Activated naive CD4-positive, alpha-beta T cell treated with anti-CD3 and anti-CD28 coated beads, Interleukin-2, amount 50 U/mL, for 24 hours (primary cell): ENCODE results near the gene GPATCH11.

Experiments used
- H3K27ac Mint-ChIP-seq: one replicate; pipeline ENCODE4 v1.8.0; 2021; ENCODE audit warnings: mild to moderate bottlenecking, mixed read lengths
- H3K27me3 Mint-ChIP-seq: one replicate; pipeline ENCODE4 v1.8.0; 2021; ENCODE audit warnings: mixed read lengths
- H3K36me3 Mint-ChIP-seq: one replicate; pipeline ENCODE4 v1.8.0; 2021; ENCODE audit warnings: mixed read lengths
- H3K4me1 Mint-ChIP-seq: one replicate; pipeline ENCODE4 v1.8.0; 2021; ENCODE audit warnings: mixed read lengths
- H3K4me3 Mint-ChIP-seq: one replicate; pipeline ENCODE4 v1.8.0; 2021; ENCODE audit warnings: mild to moderate bottlenecking, mixed read lengths
- H3K9me3 Mint-ChIP-seq: one replicate; pipeline ENCODE4 v1.8.0; 2021; ENCODE audit warnings: mixed read lengths

Gene GPATCH11

DNA sequence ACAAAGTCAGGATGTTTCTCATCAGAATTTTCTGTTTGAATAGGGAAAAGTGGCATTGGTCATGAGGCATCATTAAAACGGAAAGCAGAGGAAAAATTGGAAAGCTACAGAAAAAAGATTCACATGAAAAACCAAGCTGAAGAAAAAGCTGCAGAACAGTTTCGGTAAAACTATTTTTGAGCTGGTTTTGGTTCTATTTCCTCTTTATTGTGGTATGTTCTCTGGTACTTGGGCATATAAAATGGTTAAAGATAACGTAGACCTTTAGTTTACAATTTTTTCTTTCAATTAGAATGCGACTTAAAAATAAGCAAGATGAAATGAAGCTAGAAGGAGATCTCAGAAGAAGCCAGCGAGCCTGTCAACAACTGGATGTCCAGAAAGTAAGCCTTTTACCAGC, 7.6 kb downstream of the GPATCH11 start:
- peaks cover 13% of the 10 kb centered on the region for H3K36me3 Mint-ChIP-seq
- no peaks in the 10 kb centered on the region for H3K27me3 Mint-ChIP-seq
- H3K4me1 Mint-ChIP-seq: peaks cover 4% of the 10 kb centered on the region
- H3K27ac Mint-ChIP-seq: no peak overlapping the region
- no peaks in the 10 kb centered on the region for H3K9me3 Mint-ChIP-seq
- H3K4me3 Mint-ChIP-seq: no peak overlapping the region

DNA sequence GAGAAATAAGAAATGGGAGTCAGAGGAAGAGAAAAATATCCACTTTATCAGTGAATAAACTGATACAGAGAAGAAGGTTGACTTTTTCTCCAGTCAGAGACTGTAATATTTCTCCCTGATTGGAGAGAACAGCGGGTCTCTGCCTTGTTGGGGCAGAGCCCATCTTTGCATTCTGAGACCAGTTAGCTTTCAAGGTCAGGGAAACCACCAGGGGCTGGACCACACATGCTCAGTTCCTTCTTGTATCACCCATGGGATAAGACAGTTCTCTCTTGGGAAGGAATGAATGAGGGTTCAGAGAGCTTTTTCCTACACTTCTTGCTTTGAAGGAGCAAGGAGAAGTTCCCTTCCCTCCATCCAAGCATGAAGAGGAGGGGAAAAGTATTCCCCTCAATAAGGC, 12.2 kb downstream of the GPATCH11 start:
- Mint-ChIP-seq H3K27ac (no peak overlapping the region), H3K4me3 (no peak overlapping the region), H3K27me3 (no peaks in the 10 kb centered on the region), H3K36me3 (peaks cover 9% of the 10 kb centered on the region), H3K9me3 (no peaks in the 10 kb centered on the region), H3K4me1 (no peaks in the 10 kb centered on the region)

- Mint-ChIP-seq H3K4me3 (no peak overlapping the region), H3K27me3 (no peaks in the 10 kb centered on the region), H3K36me3 (peaks cover 7% of the 10 kb centered on the region), H3K4me1 (no peaks in the 10 kb centered on the region), H3K27ac (no peak overlapping the region), H3K9me3 (no peaks in the 10 kb centered on the region)
Measured at GRCh38 chr2:37098416-37099118, 14.2 kb downstream of the GPATCH11 start.

DNA sequence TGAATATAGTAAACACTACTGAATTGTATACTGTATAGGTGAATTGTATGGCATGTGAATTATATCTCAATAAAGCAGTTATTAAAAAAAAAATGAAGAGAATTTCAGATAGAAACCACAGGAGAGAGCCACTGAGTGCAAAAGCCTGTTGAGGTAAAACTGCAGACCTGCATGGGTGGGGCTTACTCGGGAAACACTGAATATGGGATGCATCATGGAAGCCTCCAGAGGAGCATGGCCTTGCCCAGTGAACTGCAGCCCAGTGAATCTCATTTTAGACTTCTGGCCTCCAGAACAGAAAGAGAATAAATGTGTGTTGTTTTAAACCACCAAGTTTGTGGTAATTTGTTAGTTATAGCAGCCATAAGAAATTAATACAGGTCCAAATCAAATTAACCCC, 15.7 kb downstream of the GPATCH11 start:
- Mint-ChIP-seq H3K4me1 (no peaks in the 10 kb centered on the region), H3K27ac (peak overlapping the region; percentile 42), H3K36me3 (peaks cover 9% of the 10 kb centered on the region), H3K9me3 (no peaks in the 10 kb centered on the region), H3K4me3 (no peak overlapping the region), H3K27me3 (no peaks in the 10 kb centered on the region)

DNA sequence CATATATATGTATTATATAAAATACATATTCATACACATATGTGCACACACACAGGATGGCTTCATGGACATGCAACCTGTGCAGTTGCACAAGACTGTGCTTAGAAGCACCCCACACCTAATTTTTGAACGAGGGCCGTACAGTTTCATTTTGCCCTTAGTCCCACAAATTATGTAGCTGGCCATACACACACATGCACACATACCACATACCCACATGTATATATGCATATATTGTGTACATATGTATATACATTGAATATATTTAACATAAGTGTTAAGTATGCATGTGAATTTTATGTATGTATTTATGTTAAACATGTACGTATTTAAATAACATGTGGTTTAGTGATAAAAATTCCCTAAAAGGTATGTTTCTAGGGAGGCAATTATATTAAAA, 18.3 kb downstream of the GPATCH11 start:
- H3K4me1 Mint-ChIP-seq: no peaks in the 10 kb centered on the region
- H3K36me3 Mint-ChIP-seq: peaks cover 11% of the 10 kb centered on the region
- H3K27ac Mint-ChIP-seq: no peak overlapping the region

GRCh38 chr2:37104178-37104577, 19.9 kb downstream of the GPATCH11 start:
- H3K36me3 Mint-ChIP-seq: peaks cover 16% of the 10 kb centered on the region
- no peak overlapping the region for H3K4me3 Mint-ChIP-seq
- no peaks in the 10 kb centered on the region for H3K9me3 Mint-ChIP-seq
- H3K27me3 Mint-ChIP-seq: no peaks in the 10 kb centered on the region
- no peaks in the 10 kb centered on the region for H3K4me1 Mint-ChIP-seq
- peak overlapping the region; percentile 70 for H3K27ac Mint-ChIP-seq

More for the DNA sequence above, 18.3 kb downstream of the GPATCH11 start:
- Mint-ChIP-seq H3K9me3 (no peaks in the 10 kb centered on the region), H3K4me3 (no peak overlapping the region), H3K27me3 (no peaks in the 10 kb centered on the region)

GRCh38 chr2:37105150-37105549, 20.8 kb downstream of the GPATCH11 start:
- peaks cover 15% of the 10 kb centered on the region for H3K36me3 Mint-ChIP-seq

DNA sequence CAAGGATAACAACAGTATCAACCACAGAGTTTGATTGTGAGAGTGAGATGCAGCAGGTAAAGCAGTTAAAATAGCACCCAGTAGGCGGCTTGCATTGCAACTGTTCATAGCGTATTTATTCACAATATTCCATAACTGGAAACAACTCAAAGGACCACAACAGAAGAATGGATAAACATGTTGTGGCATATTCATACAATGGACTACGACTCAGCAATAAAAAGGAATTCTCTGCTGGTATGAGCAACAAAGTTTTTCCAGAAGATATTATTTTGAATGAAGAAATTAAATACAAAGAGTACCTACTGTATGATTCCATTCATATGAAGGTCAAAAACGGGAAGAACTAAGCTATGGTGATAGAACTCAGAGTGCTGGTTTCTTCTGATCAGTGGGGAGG, 25.2 kb downstream of the GPATCH11 start:
- Mint-ChIP-seq H3K27me3 (no peaks in the 10 kb centered on the region), H3K4me1 (no peaks in the 10 kb centered on the region), H3K27ac (no peak overlapping the region), H3K36me3 (peaks cover 12% of the 10 kb centered on the region), H3K9me3 (no peaks in the 10 kb centered on the region), H3K4me3 (no peak overlapping the region)

More at GRCh38 chr2:37105150-37105549, 20.8 kb downstream of the GPATCH11 start:
- Mint-ChIP-seq H3K4me3 (no peak overlapping the region), H3K4me1 (no peaks in the 10 kb centered on the region), H3K9me3 (no peaks in the 10 kb centered on the region), H3K27me3 (no peaks in the 10 kb centered on the region), H3K27ac (no peak overlapping the region)

- peaks cover 11% of the 10 kb centered on the region for H3K36me3 Mint-ChIP-seq
- no peaks in the 10 kb centered on the region for H3K4me1 Mint-ChIP-seq
- no peak overlapping the region for H3K27ac Mint-ChIP-seq
- H3K9me3 Mint-ChIP-seq: no peaks in the 10 kb centered on the region
- no peak overlapping the region for H3K4me3 Mint-ChIP-seq
- H3K27me3 Mint-ChIP-seq: no peaks in the 10 kb centered on the region
Measured at GRCh38 chr2:37110306-37111212, 26.2 kb downstream of the GPATCH11 start.

GRCh38 chr2:37111958-37112357, 27.6 kb downstream of the GPATCH11 start:
- Mint-ChIP-seq H3K36me3 (peaks cover 8% of the 10 kb centered on the region), H3K27ac (no peak overlapping the region), H3K4me1 (no peaks in the 10 kb centered on the region), H3K9me3 (no peaks in the 10 kb centered on the region), H3K4me3 (no peak overlapping the region), H3K27me3 (no peaks in the 10 kb centered on the region)

DNA sequence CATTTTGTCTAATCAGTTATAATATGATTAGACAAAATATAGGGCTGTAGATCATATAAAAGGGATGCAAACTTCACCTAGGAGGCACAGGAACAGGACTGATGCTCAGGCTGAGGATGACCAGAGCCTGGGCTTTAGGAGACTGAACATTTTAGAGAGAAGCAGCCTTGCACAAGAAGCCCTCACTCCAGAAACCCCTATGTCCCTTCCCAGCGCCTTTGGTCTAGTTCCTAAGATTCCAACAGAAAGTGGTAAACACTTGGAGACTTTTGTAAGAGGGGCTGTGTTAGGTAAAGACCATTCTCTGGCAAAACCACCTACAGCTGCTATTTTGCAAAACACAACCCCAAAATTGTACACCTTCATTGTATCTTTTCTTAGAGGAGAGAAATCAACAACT, 33.2 kb downstream of the GPATCH11 start:
- Mint-ChIP-seq H3K36me3 (peaks cover 11% of the 10 kb centered on the region), H3K4me3 (no peak overlapping the region), H3K4me1 (no peaks in the 10 kb centered on the region), H3K9me3 (no peaks in the 10 kb centered on the region), H3K27ac (no peak overlapping the region), H3K27me3 (no peaks in the 10 kb centered on the region)

DNA sequence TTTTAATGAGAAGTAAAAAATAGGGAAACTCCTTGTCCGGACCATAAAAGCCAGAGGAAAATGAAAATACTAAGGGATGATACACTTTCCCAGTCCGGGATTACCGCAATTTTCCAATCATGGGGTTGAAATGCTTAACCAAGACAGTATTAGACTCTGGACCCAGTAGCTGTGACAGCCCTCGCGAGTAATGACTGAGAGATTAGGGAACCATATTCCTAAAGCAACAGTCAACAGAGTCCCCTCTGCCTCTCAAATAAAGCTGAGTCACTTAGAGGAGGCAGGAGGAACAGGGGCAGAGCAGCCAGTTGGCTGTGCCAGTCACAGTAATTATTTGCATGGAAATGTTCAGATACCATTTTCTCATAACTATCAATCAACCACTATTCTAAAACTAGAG, 34.8 kb downstream of the GPATCH11 start:
- H3K4me1 Mint-ChIP-seq: no peaks in the 10 kb centered on the region
- H3K27ac Mint-ChIP-seq: peak overlapping the region; percentile 56
- no peaks in the 10 kb centered on the region for H3K27me3 Mint-ChIP-seq
- H3K9me3 Mint-ChIP-seq: no peaks in the 10 kb centered on the region
- H3K36me3 Mint-ChIP-seq: peaks cover 11% of the 10 kb centered on the region
- H3K4me3 Mint-ChIP-seq: no peak overlapping the region

- Mint-ChIP-seq H3K36me3 (peaks cover 24% of the 10 kb centered on the region), H3K4me1 (no peaks in the 10 kb centered on the region), H3K9me3 (no peaks in the 10 kb centered on the region), H3K4me3 (no peak overlapping the region), H3K27me3 (no peaks in the 10 kb centered on the region), H3K27ac (no peak overlapping the region)
Measured at GRCh38 chr2:37125416-37125815, 41.1 kb downstream of the GPATCH11 start.

DNA sequence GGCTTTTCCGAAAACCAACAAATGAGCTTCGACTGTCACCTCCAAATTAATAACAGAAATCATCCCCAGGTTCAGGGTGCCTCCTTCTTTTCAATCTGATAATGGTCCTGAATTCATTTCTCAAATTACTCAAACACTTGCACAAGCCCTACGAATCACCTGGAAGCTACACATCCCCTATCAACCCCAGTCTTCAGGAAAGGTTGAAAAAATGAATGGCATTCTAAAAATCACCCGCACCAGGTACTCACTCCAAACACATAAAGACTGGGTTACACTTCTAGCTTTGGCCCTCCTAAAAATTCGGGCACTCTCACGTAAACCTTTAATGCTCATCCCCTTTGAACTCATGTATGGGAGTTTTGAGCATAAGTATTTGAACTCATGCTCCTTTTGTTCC, 48.6 kb downstream of the GPATCH11 start:
- Mint-ChIP-seq H3K4me3 (no peak overlapping the region), H3K27me3 (no peaks in the 10 kb centered on the region), H3K9me3 (no peaks in the 10 kb centered on the region), H3K4me1 (peaks cover 4% of the 10 kb centered on the region), H3K27ac (no peak overlapping the region), H3K36me3 (peaks cover 33% of the 10 kb centered on the region)

DNA sequence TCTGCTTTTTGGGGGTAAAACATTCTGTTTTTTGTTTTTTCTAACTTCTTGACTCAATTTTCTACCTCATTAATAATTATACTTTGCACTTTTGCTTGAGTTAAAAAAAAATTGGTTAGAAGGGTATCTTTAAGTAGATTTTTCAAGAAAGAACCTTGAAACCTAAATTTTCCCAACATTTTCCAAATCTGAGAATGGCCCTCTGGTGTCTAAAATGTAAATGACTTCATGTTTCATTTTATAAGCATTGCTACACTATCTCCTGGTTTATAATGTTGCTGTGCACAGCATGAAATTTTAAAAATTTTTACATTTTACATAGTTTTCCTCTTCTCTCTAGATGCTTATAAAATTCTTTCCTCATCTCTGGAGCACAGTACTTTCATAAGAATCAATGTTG, 58.2 kb downstream of the GPATCH11 start:
- H3K27ac Mint-ChIP-seq: no peak overlapping the region
- H3K4me3 Mint-ChIP-seq: no peak overlapping the region
- no peaks in the 10 kb centered on the region for H3K27me3 Mint-ChIP-seq
- peaks cover 19% of the 10 kb centered on the region for H3K36me3 Mint-ChIP-seq
- H3K9me3 Mint-ChIP-seq: no peaks in the 10 kb centered on the region
- peaks cover 4% of the 10 kb centered on the region for H3K4me1 Mint-ChIP-seq

DNA sequence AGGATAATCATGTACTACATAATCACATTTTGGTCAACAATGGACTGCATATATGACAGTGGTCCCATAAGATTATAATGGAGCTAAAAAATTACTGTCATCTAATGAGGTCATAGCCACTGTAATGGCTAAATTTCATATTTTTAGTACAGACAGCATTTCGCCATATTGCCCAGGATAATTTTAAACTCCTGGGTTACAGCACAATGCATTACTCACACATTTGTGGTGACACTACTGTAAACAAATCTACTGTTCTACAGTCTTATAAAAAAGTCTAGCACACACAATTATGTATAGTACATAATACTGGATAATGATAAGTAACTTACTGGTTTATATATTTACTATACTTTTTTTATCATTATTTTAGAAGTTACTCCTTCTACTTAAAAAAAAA, 59.7 kb downstream of the GPATCH11 start:
- H3K27ac Mint-ChIP-seq: no peak overlapping the region
- peaks cover 9% of the 10 kb centered on the region for H3K4me1 Mint-ChIP-seq
- H3K4me3 Mint-ChIP-seq: no peak overlapping the region
- no peaks in the 10 kb centered on the region for H3K9me3 Mint-ChIP-seq
- H3K36me3 Mint-ChIP-seq: peaks cover 27% of the 10 kb centered on the region
- H3K27me3 Mint-ChIP-seq: no peaks in the 10 kb centered on the region
